HG03565 (cell line): ENCODE data around the gene ATXN2L.
A peak's percentile ranks its signal among the peaks of the same experiment; 100 is the strongest.
"Not testable (repeated sequence)": the region's sequence is repeated elsewhere in the genome, so short reads cannot be mapped to it uniquely, and the experiment has no call there.

Experiments
- ATAC-seq: cut with Tn5 transposase; IDR thresholded peaks from one replicate; pipeline ENCODE4 v1.9.1; 2021; ENCODE audit warnings: mild to moderate bottlenecking, moderate library complexity; ENCODE audit not compliant: unreplicated experiment

The ATXN2L gene

DNA sequence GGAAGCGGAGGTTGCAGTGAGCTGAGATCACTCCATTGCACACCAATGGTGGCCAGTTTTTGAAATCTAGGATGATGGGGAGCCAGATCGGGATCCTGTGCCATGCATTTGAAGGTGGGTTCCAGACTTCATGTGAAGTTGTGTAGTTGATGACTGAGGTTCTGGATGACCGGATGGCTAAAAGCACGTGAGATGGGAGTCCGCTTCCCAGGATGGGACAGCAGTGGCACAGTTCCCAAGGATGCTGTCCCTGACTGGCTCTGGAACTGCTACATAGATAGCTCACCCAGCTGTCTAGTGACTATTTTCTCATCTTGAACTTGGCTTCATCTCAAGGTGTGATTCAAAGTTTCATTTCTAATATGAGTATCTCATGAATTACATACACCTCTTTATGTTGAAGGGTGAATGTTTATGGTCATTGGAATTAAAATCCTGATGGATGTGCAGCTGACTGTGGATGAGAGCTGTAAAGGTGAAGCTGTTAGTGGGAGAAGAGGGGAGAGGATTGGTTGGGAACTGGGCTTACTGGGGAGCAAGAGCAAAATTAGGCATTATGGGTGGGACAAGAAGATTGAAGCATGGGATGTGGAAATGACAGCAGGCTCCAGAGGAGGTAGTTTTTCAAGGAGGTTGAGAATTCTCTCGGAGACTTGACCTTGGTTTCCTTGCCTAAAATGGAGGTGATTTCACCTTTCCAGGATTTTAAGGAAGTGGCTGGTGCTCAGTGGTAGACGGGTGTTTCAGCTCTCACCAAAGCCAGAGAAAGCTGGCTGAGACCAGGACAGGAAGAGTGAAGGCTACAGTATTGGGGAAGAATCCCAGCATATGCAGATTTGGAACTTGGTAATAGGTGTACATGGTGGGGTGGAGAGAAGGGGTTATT lies 15.1 kb downstream of the ATXN2L start:
- ATAC-seq, result no peak

DNA sequence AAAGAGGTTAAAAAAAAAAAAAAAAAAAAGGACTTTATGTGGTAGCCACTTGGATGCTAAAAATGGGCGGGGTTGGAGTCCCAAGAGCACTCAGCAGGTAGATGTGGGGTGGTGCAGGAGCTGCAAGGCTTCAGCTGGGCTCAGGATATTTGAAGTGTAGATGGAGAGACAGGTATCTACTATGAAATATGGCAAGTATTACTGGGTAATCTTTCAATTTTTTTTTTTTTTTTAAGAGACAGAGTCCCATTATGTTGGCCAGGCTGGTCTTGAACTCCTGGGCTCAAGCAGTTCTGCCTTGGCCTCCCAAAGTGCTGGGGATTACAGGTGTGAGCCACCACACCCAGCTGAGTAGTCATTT lies 15.7 kb downstream of the ATXN2L start:
- ATAC-seq, result no peak

DNA sequence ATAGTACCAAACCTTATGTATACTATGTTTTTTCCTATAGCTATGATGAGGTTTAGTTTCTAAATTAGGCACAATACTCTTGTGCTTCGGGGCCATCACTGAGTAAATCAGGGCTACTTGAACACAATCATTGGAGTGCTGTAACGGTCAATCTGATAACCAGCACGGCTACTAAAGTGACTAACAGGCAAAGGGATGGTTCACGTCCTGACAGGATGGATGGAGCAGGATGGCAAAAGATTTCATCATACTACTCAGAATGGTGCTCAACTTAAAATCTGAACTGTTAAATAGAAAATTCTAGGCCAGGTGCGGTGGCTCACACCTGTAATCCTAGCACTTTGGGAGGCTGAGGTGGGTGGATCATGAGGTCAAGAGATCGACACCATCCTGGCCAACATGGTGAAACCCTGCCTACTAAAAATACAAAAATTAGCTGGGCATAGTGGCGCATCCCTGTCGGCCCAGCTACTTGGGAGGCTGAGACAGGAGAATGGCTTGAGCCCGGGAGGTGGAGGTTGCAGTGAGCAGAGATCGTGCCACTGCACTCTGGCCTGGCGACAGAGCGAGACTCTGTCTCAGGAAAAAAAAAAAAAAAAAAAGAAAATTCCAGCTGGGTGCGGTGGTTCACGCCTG lies 16.3 kb downstream of the ATXN2L start:
- ATAC-seq, result no peak

DNA sequence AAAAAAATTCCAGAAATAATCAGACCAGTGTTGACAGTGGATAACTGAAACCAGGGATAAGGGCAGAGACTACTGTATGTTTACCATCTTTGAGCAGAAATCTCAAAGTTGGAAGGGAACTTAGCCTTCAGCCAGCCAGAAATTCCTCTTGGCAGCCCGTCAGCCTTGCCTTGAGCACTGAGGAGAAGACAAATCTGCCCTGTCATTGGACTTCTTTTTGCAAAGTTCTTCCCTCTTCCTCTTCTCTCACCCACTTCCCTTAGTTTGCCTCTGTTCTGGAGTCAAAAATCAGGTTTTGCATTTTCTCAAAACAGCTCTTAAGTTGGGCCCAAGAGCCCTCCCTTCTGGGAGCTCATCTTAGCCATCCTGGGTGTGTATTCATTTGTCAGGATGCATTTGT lies 17.1 kb downstream of the ATXN2L start:
- no peak for ATAC-seq

DNA sequence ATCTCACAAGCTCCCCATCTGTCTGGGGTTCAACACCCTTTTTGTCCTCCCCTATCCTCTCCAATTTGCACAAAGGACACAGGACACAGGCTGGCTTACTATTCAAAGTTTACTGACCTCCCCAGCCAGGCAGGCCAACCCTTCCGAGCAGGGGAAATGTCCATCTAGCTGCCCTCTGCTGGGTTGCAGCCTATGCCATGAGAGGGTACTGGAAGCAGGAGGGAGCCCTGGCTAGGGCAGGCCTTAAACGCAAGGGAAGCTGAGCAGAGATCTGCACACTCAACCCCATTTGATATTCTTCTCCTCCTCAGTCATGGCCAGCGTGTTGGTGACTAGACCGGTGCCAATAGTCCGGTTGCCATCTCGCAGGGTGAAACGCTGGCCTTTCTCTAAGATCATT lies 19.9 kb downstream of the ATXN2L start:
- no peak for ATAC-seq

DNA sequence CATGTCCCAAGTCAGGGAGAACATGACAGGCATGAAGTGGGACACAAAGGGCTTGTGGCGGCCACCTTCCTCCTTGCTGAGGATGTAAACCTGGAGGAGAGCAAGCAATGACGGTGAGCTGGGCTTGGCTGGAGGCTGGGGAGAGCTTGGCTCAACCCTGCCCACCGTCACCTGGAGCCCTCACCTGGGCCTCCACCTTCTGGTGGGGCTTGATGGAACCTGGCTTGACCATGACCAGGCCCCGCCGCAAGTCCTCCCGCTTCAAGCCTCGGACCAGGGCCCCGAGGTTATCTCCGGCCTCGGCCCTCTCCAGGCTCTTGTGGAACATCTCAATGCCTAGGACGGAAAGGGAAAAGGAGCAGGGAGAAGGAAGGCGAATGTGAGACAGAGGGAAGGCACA lies 21.0 kb downstream of the ATXN2L start:
- no peak for ATAC-seq

DNA sequence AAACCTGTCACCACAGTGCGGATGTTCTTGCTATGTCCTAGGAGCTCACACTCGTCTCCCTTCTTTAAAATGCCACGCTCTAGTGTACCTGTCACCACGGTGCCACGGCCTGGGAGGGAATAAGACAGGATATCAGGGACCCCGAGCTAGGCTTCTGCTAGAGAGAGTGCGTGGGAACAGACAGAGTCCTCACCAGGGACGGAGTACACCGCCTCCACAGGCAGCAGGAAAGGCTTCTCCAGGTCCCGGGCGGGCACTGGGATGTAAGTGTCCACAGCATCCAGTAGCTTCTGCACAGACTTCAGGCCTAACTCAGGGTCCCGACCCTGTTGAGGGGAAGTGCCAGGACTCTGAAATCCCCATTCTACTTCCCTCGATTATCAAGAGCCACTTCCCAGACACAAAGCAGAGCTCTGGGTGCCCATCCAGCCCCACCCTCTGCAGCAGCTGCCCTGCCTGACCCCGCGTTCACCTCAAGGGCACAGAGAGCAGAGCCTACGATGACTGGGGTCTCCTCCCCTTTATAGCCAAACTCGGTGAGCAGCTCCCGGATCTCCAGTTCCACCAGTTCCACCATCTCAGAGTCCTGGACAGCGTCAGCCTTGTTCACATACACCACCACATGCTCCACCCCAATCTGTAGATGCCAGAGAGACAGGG lies 21.6 kb downstream of the ATXN2L start:
- no peak for ATAC-seq

DNA sequence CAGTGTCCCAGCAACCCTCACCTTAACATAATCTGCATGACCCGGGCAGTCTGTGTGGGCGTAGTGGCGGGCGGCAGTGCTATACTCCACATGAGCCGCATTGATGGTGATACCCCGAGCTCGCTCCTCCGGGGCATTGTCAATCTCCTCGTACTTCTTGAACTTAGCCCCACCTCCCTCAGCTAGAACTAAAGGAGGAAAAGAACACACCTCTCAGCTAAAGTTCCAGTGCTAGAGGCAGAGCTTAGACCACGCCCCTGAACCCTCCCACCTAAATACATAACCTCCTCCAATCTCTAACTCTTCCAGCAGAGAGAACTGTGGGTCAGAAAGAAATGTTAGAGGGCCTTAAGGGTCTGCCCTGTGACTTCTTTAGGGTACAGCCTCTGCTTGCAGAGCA lies 22.5 kb downstream of the ATXN2L start:
- no peak for ATAC-seq

DNA sequence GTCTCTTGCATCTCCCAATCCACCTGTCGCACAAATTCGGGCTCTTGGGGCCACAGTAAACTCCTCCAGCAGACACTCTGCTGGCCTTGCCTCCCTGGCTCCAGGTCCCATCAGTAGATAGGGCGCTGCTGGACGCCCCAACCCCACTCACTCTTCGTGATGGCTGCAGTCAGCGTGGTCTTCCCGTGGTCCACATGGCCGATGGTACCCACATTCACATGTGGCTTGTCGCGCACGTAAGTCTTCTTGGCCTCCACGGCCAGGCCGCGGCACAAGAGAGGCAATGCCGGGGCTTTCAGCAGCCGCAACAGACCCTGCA lies 22.9 kb downstream of the ATXN2L start:
- ATAC-seq, result no peak

DNA sequence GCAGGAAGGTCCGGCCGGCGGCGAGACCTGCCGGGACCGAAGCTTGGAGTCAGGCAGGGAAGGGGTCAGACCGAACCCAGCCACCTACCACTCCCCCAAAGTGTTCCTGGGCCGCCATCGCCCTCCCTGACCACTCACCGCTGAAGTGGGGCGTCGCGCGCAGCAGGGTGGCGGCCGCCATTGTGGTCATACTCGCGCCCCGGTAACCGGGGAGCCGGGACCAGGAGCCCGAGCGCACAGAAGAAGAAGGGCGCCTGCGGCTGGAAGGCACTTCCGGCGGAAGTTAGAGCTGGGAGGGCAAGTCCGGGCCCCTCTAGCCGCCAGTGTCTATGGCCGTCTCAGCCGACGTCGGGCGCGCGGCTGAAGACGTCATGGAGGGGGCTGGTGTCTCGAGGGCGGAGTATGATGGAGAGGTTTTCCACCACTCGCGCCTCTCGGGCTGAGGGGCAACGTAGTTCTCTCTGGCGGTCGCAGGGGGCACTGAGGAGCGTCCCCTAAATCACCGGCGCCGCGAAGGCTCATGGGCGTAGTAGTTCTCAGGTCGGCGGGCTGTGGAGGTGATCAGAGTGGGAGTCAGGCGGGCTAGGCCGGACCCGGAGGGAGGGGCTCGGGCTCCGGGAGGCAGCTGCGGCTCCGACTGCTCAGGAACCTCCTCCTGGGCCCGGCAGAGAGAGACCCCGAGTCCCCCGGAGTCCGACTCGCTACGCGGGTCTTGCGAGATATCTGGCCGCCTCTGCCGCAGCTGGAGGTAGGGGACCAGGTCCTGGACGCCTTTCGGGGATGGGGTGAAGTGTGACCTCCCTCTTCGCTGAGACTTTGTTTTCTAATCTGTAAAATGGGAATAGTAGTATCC lies 23.5 kb downstream of the ATXN2L start, which contains the start of gene TUFM:
Gene TUFM (minus strand): TSS at position 269 of the 853 bp plus-strand sequence. CDS start 79 bp downstream, at position 190.
- peak; percentile 85 for ATAC-seq

DNA sequence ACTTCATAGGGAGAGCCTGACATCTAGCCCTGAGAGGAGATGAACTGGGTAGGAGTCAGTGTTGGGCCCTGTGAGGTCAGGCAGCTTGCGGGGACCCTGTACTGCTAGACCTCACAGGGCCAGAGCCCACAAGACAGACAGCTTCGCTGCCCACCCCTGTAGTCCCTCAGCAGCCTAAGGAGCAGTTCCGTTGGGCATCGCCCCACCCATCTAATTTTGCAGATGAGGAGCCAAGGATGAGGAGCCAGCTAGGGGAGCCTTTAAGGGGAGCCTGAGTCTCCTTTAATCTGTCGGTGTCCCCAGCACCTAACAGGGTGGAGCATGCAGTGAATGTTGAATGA lies 24.1 kb downstream of the ATXN2L start:
- peak; percentile 6 for ATAC-seq

DNA sequence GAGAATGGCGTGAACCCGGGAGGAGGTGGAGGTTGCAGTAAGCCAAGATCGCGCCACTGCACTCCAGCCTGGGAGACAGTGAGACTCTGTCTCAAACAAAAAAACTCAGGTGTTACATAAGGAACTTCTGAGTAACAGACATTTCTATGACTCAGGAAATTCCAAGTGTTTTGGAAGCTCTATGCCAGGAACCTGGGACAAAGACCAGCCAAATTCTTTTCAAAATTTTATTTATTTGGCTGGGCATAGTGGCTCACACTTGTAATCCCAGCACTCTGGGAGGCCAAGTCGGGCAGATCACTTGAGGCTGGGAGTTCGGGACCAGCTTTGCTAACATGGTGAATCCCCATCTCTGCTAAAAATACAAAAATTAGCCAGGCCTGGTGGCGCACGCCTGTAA lies 35.6 kb downstream of the ATXN2L start:
- no peak for ATAC-seq

DNA sequence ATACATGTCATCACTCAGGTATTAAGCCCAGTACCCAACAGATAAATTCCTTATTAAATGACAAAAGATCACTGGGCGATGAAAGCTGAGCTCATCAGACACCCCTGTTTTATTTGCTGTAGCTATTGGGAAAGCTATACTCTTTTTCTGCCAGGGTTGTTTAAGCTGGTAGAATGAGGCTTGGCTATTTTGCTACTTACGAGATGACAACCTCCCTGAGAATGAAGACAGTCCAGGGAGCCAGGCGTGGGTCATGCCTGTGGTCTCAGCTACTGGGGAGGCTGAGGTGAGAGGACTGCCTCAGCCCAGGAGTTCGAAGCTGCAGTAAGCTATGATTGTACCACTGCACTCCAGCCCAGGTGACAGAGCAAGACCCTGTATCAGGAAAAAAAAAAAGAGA lies 36.5 kb downstream of the ATXN2L start:
- ATAC-seq, result no peak

DNA sequence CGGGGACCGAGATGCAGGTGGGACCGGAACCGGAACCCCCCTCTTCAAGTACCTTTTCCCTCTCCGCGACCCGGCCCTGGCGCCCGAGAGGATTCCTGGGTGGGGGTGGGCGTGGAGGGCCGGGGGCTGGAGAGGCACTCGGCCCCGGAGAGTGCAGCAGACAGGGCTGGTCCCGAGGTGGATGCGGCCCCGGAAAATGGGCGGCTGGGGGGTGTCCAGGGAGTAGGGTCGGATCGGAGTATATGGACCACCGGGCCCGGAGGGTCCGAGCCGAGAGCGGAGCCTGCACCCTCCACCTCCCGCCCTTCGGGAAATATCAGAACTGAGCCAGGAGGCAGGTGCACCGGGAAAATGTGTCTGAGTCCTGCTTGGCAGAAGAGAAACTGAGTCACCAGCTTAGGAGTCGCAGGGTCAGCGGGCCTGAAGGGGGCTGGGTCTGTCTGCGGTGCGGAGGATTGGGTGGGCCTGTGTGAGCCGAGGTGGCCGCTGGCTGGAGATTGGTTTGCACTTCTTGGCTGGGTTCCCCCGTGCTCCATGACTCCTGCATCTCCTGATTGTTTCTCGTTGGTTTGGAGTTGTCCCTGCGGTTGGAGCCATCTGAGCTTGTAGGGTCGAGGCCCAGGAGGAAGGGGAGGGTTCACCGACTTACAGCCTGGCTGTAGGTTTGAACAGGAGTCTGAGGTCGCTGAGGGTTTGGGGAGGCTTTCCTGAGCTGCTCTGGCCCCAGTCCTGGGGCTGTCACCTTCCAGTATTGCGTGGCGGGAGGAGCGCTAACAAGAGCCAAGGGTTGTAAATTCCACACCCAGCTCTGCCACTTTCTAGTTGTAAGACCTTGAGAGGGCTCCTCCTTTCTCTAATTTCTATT lies 41.4 kb downstream of the ATXN2L start:
- ATAC-seq, result no peak

DNA sequence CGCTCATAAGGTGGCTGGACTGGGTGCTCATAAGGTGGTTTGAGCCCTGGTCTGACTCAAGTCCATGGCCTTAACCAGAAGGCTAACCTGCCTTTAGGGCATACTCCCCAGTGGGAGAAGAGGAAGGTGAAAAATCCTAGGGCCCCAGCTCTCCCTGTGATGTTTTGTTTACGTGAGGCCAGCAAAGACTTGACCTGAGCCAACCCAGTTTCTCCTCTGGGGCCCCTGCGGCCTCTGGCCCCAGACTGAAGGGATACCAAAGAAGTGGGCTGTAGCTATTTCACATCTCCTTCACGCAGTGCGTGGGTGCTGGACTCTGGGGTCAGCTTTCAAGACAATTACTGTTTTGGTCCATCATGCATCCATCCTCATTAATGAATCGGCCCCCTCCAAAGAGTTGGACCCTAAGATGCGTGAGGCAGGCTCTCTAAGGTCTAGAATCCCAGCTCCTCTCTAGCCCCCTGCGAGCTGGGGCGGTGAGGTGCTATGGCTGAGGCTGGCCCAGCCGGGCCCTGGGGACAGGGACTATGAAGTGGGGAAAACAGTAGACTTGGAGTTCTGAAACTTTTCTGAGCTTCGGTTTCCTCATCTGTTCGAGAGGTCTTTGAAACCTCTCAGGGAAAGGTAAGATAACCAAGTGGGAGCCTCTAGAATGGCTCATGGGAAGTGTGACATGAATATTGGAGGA lies 42.3 kb downstream of the ATXN2L start:
- ATAC-seq, result no peak

DNA sequence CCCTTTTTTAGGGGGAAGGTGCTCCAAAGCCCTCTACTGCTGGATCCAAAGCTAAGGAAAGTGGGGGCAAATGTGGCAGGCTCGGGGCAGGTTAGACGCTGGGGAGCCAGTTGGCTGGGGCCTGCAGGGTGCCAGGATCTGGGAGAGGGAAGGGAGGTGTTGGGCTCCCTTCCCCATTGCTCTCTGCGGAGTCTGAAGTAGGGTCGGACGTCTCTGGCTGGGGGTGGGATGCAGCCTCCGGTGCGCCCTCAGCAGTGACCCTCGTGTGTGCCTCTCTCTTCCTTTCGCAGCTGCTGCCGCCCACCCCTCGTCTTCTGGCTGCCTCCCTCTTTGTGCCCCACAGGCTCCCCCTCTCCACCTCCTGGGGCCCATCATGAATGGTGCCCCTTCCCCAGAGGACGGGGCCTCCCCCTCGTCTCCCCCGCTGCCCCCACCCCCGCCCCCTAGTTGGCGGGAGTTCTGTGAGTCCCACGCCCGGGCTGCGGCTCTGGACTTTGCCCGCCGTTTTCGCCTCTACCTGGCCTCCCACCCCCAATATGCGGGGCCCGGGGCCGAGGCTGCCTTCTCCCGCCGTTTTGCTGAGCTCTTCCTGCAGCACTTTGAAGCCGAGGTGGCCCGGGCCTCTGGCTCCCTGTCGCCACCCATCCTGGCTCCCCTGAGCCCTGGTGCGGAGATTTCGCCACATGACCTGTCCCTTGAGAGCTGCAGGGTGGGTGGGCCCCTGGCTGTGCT lies 43.1 kb downstream of the ATXN2L start:
- no peak for ATAC-seq

DNA sequence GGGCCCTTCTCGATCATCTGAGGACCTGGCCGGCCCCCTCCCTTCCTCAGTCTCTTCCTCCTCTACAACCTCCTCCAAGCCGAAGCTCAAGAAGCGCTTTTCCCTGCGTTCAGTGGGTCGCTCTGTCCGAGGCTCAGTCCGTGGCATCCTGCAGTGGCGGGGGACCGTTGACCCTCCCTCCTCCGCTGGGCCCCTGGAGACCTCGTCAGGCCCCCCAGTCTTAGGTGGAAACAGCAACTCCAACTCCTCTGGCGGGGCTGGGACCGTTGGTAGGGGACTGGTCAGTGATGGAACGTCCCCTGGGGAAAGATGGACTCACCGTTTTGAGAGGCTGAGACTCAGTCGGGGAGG lies 43.6 kb downstream of the ATXN2L start:
- no peak for ATAC-seq

DNA sequence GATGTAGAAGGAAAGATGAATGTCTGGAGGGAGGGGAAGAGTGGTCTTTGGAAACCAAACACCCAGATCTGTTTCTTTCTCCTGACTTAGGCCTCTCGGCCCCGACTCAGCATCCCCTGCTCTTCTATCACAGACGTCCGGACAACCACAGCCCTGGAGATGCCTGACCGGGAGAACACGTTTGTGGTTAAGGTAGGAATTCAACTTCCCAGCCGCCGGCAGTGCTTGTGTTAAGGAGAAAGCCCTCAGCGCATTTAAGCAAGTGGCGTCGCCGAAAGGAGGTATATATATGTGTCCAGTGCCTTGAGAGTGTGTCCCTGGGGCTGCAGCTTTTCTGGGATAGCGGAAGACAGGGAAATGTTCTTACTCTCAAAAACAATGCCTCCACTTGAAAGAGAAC lies 44.4 kb downstream of the ATXN2L start:
- ATAC-seq, result no peak

DNA sequence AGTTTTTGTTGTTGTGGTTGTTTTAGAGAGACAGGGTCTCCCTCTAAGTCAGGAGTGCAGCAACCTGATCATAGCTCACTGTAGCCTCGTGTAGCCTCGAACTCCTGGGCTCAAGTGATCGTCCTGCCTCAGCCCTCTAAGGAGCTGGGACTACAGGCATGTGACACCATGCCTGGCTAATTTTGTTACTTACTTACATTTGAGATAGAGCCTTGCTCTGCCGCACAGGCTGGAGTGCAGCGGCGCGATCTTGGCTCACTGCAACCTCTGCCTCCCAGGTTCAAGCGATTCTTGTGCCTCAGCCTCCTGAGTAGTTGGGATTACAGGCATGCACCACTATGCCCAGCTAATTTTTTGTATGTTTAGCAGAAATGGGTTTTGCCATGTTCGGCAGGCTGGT lies 44.8 kb downstream of the ATXN2L start:
- ATAC-seq, result not testable (repeated sequence)
